Epithelial cell of esophagus (primary cell): ENCODE results near the gene FBXL17.

Experiments
- DNase-seq: peaks from one replicate; pipeline ENCODE4 v3.0.0; 2010; ENCODE audit warnings: low read depth
- H3K4me3 ChIP-seq: 2 replicates; pipeline ENCODE4 v1.5.1; 2011; ENCODE audit warnings: mild to moderate bottlenecking, low read length, control low read depth
- TF ChIP-seq, protein P1 (sequence below): IDR thresholded peaks from 2 replicates; pipeline ENCODE4 v1.5.1; 2011; ENCODE audit warnings: low read depth, mild to moderate bottlenecking, low read length, control low read depth, inconsistent platforms; ENCODE audit not compliant: insufficient read depth; ENCODE audit errors: missing control alignments

Gene FBXL17

DNA sequence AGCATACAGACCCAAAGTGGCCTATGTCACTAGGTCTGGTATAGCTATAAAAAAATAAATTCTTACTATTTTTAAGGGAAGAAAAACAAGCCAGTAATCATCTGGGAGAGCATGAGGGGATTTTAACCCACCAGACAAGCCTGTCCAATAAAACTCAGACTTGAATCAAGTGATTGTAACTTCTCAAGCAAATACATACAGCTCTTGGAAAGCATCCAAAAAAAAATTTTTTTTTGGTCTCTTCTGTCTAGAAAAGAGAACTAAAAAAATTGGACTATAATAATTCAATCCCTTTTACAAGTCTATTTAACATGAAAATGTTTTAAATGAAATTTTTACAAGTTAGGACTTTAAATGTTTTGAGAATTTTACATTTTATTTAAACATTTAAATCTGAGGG, 61.7 kb downstream of the FBXL17 start:
- TF ChIP-seq, protein P1, sequence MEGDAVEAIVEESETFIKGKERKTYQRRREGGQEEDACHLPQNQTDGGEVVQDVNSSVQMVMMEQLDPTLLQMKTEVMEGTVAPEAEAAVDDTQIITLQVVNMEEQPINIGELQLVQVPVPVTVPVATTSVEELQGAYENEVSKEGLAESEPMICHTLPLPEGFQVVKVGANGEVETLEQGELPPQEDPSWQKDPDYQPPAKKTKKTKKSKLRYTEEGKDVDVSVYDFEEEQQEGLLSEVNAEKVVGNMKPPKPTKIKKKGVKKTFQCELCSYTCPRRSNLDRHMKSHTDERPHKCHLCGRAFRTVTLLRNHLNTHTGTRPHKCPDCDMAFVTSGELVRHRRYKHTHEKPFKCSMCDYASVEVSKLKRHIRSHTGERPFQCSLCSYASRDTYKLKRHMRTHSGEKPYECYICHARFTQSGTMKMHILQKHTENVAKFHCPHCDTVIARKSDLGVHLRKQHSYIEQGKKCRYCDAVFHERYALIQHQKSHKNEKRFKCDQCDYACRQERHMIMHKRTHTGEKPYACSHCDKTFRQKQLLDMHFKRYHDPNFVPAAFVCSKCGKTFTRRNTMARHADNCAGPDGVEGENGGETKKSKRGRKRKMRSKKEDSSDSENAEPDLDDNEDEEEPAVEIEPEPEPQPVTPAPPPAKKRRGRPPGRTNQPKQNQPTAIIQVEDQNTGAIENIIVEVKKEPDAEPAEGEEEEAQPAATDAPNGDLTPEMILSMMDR, result no peak
- no peak for DNase-seq
- H3K4me3 ChIP-seq, result no peak overlapping the region

DNA sequence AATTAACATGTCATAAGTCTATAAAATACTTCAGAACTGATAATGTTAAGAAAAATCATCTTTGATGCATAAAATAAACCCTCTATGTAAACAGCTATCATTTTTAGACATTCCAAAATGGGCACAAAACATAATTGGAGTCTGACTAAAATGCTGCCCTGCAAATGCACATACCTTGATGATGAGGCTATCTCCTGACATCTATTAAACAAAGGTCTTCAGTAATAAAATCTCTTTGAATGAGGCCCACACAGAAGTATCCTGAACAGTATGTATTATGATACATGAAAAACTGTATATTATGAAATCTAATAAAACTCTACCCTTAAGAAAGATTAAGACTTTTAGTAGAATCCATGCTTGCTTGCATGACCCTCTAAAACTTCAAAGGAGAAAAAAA, 66.1 kb downstream of the FBXL17 start:
- TF ChIP-seq, protein P1, result no peak
- peak; percentile 4 for DNase-seq
- H3K4me3 ChIP-seq, result no peak overlapping the region

DNA sequence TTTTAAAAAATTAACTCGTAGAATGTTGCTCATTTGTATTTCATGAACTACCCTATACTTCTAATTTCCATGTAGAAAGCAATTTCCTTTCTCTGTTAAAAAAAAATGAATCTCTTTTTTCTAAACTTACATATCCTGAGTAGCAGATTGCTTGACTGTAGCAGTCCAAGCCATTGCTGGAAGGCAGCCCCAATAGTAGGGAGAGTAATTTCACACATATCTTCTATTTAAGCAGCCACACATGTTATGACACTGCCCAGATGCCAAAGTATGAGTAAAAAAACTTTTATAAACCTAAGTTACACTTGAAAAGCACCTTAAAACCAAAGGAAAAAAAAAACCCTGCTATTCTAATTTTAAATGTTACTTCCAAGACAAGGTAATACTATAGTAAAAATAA, 69.6 kb downstream of the FBXL17 start:
- TF ChIP-seq, protein P1, result no peak
- no peak overlapping the region for H3K4me3 ChIP-seq
- DNase-seq, result no peak

DNA sequence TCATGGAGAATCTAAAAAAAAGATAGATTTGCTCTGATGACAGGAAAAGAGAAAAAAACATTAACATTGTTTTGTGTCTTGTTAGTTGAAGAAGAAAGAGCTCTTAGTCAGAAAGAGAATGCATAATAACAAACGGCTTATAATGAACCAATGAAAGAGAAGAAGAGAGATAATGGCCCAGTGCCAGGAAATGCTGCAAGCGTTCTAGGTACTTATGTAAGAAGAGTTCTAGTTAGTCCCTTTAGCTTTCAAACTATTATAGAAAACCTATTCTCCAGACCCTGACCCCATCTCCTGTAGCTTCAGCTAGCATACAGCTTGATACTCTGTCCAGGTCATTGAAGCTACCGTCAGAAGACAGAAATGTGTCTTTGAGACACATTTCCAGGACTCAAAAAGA, 70.2 kb downstream of the FBXL17 start:
- peak; percentile 7 for DNase-seq
- TF ChIP-seq, protein P1, result no peak
- H3K4me3 ChIP-seq, result no peak overlapping the region

DNA sequence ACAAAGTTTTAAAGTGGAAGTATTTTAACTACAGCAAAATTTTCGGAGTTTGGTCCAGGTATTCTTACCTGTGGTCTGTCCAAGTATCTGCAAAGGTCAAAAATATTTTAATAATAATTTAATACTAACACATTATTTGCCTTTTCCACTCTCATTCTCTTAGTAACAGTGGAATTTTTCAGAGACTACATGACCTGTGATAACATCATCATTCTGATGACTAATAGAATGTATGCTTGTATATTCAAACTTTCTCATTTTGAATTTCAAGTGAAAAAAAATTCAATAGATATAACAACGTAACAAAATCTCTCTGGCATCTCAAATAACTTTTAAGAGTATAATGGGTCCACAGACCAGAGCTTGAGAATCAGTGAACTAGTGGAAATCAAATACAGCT, 78.3 kb downstream of the FBXL17 start:
- peak; percentile 10 for DNase-seq
- TF ChIP-seq, protein P1, result no peak
- H3K4me3 ChIP-seq, result no peak overlapping the region

DNA sequence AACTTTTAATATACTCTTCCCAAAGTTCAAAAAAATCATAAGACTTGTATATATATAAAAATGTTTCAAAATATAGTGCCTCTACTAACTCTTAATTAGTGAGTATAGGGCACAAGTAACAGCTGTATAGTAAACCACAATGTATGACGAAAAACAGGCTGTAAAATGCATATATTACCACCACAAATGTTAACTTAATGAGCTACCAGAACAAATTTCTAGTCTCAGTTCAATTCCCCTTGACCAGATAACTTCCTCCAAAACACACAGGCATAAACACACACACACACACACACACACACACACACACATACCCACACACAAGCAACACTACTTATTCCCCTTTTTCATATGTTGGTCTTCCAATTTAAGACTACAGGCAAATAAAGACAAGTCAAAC, 78.8 kb downstream of the FBXL17 start:
- DNase-seq, result no peak
- TF ChIP-seq, protein P1, result no peak
- H3K4me3 ChIP-seq, result no peak overlapping the region

DNA sequence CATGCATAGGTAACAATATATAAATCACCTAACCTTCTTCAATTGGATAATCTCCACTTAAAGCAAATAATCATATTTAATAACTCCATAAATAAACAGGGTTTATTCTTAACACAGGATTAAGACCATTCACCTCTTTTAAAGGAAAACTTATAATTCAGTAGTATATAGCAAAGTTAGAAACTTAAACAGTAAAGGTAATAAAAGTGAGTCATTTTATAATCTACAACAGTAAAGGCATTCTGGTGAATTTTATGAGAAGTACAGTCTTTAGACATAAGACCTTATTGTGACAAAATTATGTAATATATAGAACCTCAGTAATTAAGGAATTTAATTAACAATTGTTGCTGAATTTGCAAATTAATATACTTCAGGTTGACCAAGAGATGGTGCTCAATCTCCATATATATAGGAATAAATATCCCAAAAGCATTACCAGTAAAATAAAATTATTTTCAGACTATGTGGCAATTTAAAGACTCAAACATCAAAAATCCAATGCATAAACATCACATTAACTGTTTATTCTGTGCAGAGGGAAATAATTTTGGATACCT, 84.8 kb downstream of the FBXL17 start:
- no peak overlapping the region for H3K4me3 ChIP-seq
- no peak for DNase-seq
- TF ChIP-seq, protein P1, result no peak
